Sciatic nerve (tissue), 2 donors: ENCODE data around the gene DAPK1. TPM values are rescaled to one million over a fixed set of nuclear protein-coding genes. Genes with fewer than 3 reads are reported as not detected.
"Not testable (repeated sequence)": the region's sequence is repeated elsewhere in the genome, so short reads cannot be mapped to it uniquely, and the experiment has no call there.

Experiments used
- ATAC-seq: fragments of 200-7000 bp; cut with Tn5 transposase; one replicate; pipeline ENCODE4 v1.9.1; 2020; ENCODE audit warnings: mild to moderate bottlenecking, moderate library complexity
- DNase-seq: peaks from one replicate; pipeline ENCODE4 v3.0.0-alpha.2; 2020; ENCODE audit warnings: low spot score
- intact Hi-C: fragments of 100-400 bp; cut with DNase I; formaldehyde crosslinking; loops from one replicate; pipeline ENCODE4 v1.14.2; 2022
- total RNA-seq: library from RNA; stranded (reverse); fragmentation: NEBNext Ultra II Directional; extraction: Animal tissue kit (Norgen Biotek cat#: 25700); gene quantifications from one replicate; pipeline ENCODE4 v1.2.1, GENCODE V29; 2021
- donor health status: DM: no; HTN: no; CAD: no.
- donor health status: DM: no; HTN: no; CAD: no.

Gene DAPK1
- total RNA-seq, 1 donor from 2014 or later, result 71.1 TPM

DNA sequence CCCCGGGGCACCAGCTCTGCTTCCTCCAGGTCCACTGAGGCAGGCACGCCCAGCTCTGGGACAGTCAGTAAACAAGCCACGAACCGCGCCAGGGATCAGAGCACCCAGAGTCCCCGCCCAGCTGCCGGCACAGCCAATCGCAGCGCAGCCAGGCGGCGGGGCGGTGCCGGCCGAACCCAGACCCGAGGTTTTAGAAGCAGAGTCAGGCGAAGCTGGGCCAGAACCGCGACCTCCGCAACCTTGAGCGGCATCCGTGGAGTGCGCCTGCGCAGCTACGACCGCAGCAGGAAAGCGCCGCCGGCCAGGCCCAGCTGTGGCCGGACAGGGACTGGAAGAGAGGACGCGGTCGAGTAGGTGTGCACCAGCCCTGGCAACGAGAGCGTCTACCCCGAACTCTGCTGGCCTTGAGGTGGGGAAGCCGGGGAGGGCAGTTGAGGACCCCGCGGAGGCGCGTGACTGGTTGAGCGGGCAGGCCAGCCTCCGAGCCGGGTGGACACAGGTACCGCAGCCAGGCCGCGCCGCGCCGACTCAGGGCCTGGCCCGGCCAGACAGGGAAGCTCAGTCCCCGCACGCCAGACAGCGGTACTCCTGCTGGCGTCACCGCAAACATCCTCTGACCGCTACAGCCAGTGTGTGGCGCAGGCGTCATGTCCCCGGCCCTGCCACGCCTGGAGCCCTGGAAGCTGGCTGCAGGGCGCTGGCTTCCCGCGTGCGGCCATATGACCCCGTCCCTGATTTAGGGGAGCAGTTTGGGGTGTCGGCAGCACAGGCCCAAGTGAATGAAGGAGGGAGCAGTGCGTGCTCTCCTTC lies 228.4 kb downstream of the DAPK1 start, which contains the start of gene CTSL:
Gene CTSL, plus strand, starts transcription at position 220 of the 810 bp plus-strand sequence. CDS start 1,485 bp downstream, outside the sequence.
- ATAC-seq, result peak; percentile 98
- intact Hi-C loops, result no loop called here
- DNase-seq, result peak; percentile 95

GRCh38 chr9:87729246-87729645 lies 231.6 kb downstream of the DAPK1 start:
- ATAC-seq (no peak), DNase-seq (no peak)
- intact Hi-C loops, result no loop called here

- DNase-seq, result no peak
- no peak for ATAC-seq
- intact Hi-C loops, result no loop called here
Observed at GRCh38 chr9:87731321-87731720, 233.7 kb downstream of the DAPK1 start.

DNA sequence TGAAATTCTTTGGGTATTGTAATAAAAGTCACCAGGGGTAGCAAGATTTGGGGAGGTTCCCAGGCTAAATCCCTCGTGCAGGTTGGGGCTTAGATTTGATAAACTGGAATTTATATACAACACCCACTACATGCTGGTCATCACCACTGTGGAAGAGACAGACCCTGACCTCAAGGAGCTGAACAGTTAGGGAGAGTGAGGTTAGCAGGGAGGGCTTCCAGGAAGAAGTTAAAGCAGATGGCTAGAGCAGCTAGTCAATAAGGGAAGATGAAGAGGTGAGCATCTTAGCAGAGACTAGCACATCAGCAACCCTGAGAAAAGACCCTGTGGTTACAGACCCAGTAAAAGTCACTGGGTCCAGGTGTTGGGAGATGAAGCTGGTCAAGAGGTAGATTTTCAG lies 234.7 kb downstream of the DAPK1 start:
- ATAC-seq (no peak), DNase-seq (no peak)
- intact Hi-C loops, result no loop called here

GRCh38 chr9:87732756-87733155 lies 235.1 kb downstream of the DAPK1 start:
- DNase-seq, result no peak
- intact Hi-C loops, result no loop called here
- ATAC-seq, result no peak

DNA sequence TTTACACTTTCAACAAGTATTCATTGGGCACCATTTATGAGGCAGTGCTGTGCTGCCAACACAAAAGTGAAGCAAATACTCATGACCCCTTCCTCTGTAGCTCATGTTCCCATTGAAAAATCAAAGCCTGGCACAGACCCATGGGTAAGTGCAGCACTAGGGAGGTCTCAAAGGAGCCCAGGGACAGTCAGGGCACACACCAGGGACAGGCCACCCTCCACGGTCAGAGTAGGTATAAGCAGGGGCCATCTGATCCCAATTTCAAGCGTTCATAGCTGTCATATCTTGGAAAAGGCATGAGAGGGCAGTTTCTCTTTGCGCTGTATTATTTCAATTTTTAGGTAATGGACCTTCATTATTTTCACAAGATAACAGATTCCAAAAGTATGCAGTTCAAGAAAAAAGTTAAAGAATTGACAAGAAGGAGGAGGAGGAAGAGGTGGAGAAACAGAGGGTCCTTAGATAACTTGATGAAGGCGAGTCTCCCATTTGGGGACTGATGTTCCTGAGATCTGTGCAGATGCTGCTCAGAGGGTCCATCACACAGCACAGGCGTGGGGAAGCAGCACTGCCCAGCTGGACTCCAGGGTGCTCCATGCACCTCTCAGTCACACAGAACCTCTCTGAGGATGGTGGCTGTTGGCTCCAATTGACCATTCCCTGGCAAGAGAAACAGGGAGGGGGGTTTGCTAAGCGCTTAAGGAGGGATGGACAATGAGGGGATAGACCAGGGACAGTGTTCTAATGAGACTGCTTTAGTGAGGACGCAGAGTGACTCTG lies 235.8 kb downstream of the DAPK1 start:
- ATAC-seq (no peak), DNase-seq (no peak)
- intact Hi-C loops, result no loop called here

- no peak for DNase-seq
- ATAC-seq, result no peak
- intact Hi-C loops, result no loop called here
Observed at GRCh38 chr9:87734106-87734505, 236.4 kb downstream of the DAPK1 start.

- intact Hi-C loops, result no loop called here
- ATAC-seq, result no peak
- no peak for DNase-seq
Observed at GRCh38 chr9:87739546-87739945, 241.9 kb downstream of the DAPK1 start.

- no peak for ATAC-seq
- intact Hi-C loops, result no loop called here
- no peak for DNase-seq
Observed at GRCh38 chr9:87740209-87740608, 242.5 kb downstream of the DAPK1 start.

GRCh38 chr9:87741326-87741725 lies 243.7 kb downstream of the DAPK1 start:
- ATAC-seq (no peak), DNase-seq (no peak)
- intact Hi-C loops, result no loop called here

GRCh38 chr9:87741891-87742290 lies 244.2 kb downstream of the DAPK1 start:
- no peak for ATAC-seq

GRCh38 chr9:87742813-87743428 lies 245.3 kb downstream of the DAPK1 start:
- ATAC-seq, result no peak
- DNase-seq, result no peak
- intact Hi-C loops, result no loop called here

More at GRCh38 chr9:87741891-87742290, 244.2 kb downstream of the DAPK1 start:
- intact Hi-C loops, result no loop called here
- DNase-seq, result no peak

DNA sequence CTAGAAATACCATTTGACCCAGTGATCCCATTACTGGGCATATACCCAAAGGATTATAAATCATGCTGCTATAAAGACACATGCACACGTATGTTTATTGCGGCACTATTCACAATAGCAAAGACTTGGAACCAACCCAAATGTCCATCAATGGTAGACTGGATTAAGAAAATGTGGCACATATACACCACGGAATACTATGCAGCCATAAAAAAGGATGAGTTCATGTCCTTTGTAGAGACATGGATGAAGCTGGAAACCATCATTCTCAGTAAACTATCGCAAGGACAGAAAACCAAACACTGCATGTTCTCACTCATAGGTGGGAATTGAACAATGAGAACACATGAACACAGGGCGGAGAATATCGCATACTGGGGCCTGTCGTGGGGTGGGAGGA lies 246.6 kb downstream of the DAPK1 start:
- DNase-seq, intact Hi-C loops, ATAC-seq: not testable (repeated sequence)

GRCh38 chr9:87746186-87746585 lies 248.5 kb downstream of the DAPK1 start:
- ATAC-seq (no peak), DNase-seq (no peak)
- intact Hi-C loops, result no loop called here

DNA sequence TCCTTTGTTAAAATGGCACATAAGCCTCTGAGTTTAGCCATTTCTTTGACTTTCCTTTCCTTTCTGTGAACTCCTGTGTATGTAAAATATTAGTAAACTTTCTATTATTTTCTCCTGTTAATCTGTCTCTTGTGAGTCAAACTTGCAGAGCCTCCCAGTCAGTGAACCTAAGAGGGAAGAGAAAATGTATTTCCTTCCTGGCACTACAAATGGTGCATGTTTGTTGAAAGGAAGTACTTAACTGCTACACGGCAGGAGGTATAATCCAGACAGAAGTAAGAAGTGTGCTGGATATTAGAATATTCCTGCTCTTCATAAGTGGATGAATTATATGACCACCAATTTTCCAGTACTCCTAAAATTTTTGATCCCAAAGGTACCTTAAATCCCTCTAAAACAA lies 251.2 kb downstream of the DAPK1 start:
- intact Hi-C loops, result no loop called here
- ATAC-seq (no peak), DNase-seq (no peak)

GRCh38 chr9:87749335-87750035 lies 251.8 kb downstream of the DAPK1 start:
- ATAC-seq, result no peak
- no peak for DNase-seq
- intact Hi-C loops, result no loop called here

DNA sequence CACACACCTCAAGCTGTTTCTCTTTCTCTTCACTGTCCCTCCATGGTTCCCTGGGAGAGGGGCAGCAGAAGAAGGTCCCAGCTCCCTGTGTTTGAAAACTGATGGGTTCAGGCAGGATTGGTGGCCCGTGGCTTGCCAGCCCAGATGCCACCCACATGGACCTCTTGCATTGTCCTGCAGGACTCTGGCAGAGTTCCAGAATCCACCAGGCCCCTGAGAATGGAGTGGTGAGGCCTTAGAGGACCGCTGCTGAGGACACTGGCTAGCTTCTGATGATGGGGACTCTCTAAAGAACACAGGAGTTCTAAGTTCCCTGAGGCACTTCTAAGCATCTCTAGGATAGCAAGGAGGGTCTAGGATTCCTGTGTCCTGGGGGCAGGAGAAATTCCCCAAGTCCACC lies 253.1 kb downstream of the DAPK1 start:
- DNase-seq (no peak), ATAC-seq (no peak)
- intact Hi-C loops, result no loop called here

DNA sequence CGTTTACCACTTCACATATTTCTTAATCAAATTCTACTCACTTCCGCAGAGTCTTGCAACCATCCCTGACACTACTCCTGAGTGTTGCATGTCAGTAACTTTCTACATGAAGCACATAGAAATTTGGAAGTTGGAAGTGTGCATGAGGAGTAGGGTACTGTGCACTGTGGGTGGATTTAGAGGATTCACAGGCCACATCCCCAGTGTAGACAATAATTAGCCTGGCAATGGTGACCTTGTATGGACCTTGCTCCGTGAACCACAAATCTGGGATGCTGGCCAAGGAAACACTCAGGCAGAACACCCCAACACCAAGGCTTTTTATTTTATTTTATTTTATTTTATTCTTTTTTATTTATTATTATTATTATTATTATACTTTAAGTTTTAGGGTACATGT lies 253.8 kb downstream of the DAPK1 start:
- intact Hi-C loops, result no loop called here
- no peak for ATAC-seq
- no peak for DNase-seq

DNA sequence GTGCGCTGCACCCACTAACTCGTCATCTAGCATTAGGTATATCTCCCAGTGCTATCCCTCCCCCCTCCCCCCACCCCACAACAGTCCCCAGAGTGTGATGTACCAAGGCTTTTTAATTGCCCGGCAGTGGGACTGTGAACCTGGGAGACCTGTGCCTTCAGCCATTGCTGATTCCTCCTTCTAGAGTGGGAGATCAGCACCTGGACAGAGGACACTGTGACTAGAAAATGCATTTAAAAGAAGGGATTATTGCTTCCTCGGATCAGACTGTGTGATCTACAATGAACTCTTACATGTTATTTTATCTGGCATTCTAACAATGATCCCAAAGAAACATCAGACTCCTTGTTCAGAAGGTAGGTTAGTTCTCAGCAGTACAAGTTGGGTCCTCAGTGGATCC lies 254.2 kb downstream of the DAPK1 start:
- DNase-seq (no peak), ATAC-seq (no peak)
- intact Hi-C loops, result no loop called here
